Glutamatergic neuron (in vitro differentiated cells): ENCODE results near the gene VARS1. TPM values are rescaled to one million over a fixed set of nuclear protein-coding genes. Genes with fewer than 3 reads are reported as not detected.

Source experiments
- DNase-seq: peaks from one replicate; pipeline ENCODE4 v3.0.0; 2022
- H3K27ac Mint-ChIP-seq: one replicate; pipeline ENCODE4 v1.8.0; 2020; ENCODE audit warnings: mild to moderate bottlenecking, mixed read lengths, inconsistent platforms; ENCODE audit not compliant: unreplicated experiment
- H3K27me3 Mint-ChIP-seq: one replicate; pipeline ENCODE4 v1.8.0; 2020; ENCODE audit warnings: mild to moderate bottlenecking, moderate library complexity, mixed read lengths, inconsistent platforms; ENCODE audit not compliant: unreplicated experiment
- H3K36me3 Mint-ChIP-seq: one replicate; pipeline ENCODE4 v1.8.0; 2020; ENCODE audit warnings: mild to moderate bottlenecking, mixed read lengths, inconsistent platforms; ENCODE audit not compliant: unreplicated experiment
- H3K4me1 Mint-ChIP-seq: one replicate; pipeline ENCODE4 v1.8.0; 2020; ENCODE audit warnings: mild to moderate bottlenecking, low read depth, mixed read lengths, inconsistent platforms; ENCODE audit not compliant: unreplicated experiment
- H3K4me3 Mint-ChIP-seq: one replicate; pipeline ENCODE4 v1.8.0; 2020; ENCODE audit warnings: mild to moderate bottlenecking, mixed read lengths, inconsistent platforms; ENCODE audit not compliant: unreplicated experiment
- H3K9me3 Mint-ChIP-seq: one replicate; pipeline ENCODE4 v1.8.0; 2020; ENCODE audit warnings: mild to moderate bottlenecking, moderate library complexity, mixed read lengths, inconsistent platforms; ENCODE audit not compliant: unreplicated experiment
- CTCF ChIP-seq: fragments of 200-600 bp; sonication (generic); IDR thresholded peaks from one replicate; pipeline ENCODE4 v1.5.0; 2021; ENCODE audit not compliant: partially characterized antibody, unreplicated experiment
- total RNA-seq: library from RNA; stranded (reverse); fragmentation: NEBNext Ultra II Directional; extraction: Animal tissue kit (Norgen Biotek cat#: 25700); gene quantifications from one replicate; pipeline ENCODE4 v1.2.1, GENCODE V29; 2021; ENCODE audit not compliant: unreplicated experiment

Gene VARS1
- total RNA-seq, 1 donor from 2014 or later, result 204 TPM

- Mint-ChIP-seq H3K4me1 (no peaks in the 10 kb centered on the region), H3K4me3 (no peak overlapping the region), H3K27me3 (peaks cover 5% of the 10 kb centered on the region), H3K36me3 (no peaks in the 10 kb centered on the region), H3K9me3 (peaks cover 5% of the 10 kb centered on the region), H3K27ac (no peak overlapping the region)
- TF ChIP-seq CTCF, result no peak
- no peak for DNase-seq
These were observed 46.1 kb downstream of the VARS1 start for GRCh38 chr6:31749301-31750036.

Other genes with a start within 250 kb of the VARS1 start
- gene ATP6V1G2, start 249.1 kb downstream of the VARS1 start, total RNA-seq, result 95.6 TPM
- gene NFKBIL1, start 248.1 kb downstream of the VARS1 start, total RNA-seq, result 29.8 TPM
- gene LTA, start 223.5 kb downstream of the VARS1 start, total RNA-seq, result not detected
- not detected for gene TNF, start 220.2 kb downstream of the VARS1 start, total RNA-seq
- gene LTB, start 213.3 kb downstream of the VARS1 start, total RNA-seq, result not detected
- not detected for gene LST1, start 209.5 kb downstream of the VARS1 start, total RNA-seq
- not detected for gene NCR3, start 202.7 kb downstream of the VARS1 start, total RNA-seq
- gene AIF1, start 180.5 kb downstream of the VARS1 start, total RNA-seq, result not detected
- gene PRRC2A, start 175.0 kb downstream of the VARS1 start, total RNA-seq, result 303 TPM
- gene BAG6, start 143.1 kb downstream of the VARS1 start, total RNA-seq, result 804 TPM
- 1.5 TPM for gene APOM, start 139.9 kb downstream of the VARS1 start, total RNA-seq
- gene C6orf47, start 135.0 kb downstream of the VARS1 start, total RNA-seq, result 28.8 TPM
- gene GPANK1, start 130.8 kb downstream of the VARS1 start, total RNA-seq, result 30.1 TPM
- gene CSNK2B, start 129.7 kb downstream of the VARS1 start, total RNA-seq, result 214 TPM
- 43.1 TPM for gene LY6G5B, start 125.8 kb downstream of the VARS1 start, total RNA-seq
- gene LY6G5C, start 114.7 kb downstream of the VARS1 start, total RNA-seq, result 13.8 TPM
- gene ABHD16A, start 92.4 kb downstream of the VARS1 start, total RNA-seq, result 120 TPM
- not detected for gene LY6G6F, start 88.9 kb downstream of the VARS1 start, total RNA-seq
- not detected for gene LY6G6D, start 80.4 kb downstream of the VARS1 start, total RNA-seq
- 1.8 TPM for gene LY6G6C, start 74.0 kb downstream of the VARS1 start, total RNA-seq
- gene MPIG6B, start 72.4 kb downstream of the VARS1 start, total RNA-seq, result not detected
- gene DDAH2, start 66.5 kb downstream of the VARS1 start, total RNA-seq, result 266 TPM
- 310 TPM for gene CLIC1, start 59.2 kb downstream of the VARS1 start, total RNA-seq
- 25.7 TPM for gene MSH5, start 55.7 kb downstream of the VARS1 start, total RNA-seq
- 3.7 TPM for gene SAPCD1, start 33.1 kb downstream of the VARS1 start, total RNA-seq
- gene VWA7, start 18.4 kb downstream of the VARS1 start, total RNA-seq, result 3.2 TPM
- 68.2 TPM for gene LSM2, start 11.2 kb upstream of the VARS1 start, total RNA-seq
- gene HSPA1L, start 19.5 kb upstream of the VARS1 start, total RNA-seq, result 2.5 TPM
- gene HSPA1A, start 19.8 kb upstream of the VARS1 start, total RNA-seq, result 54.3 TPM
- gene HSPA1B, start 32.0 kb upstream of the VARS1 start, total RNA-seq, result 93.9 TPM
- gene NEU1, start 67.1 kb upstream of the VARS1 start, total RNA-seq, result 40.2 TPM
- not detected for gene SLC44A4, start 83.2 kb upstream of the VARS1 start, total RNA-seq
- 113 TPM for gene EHMT2, start 101.9 kb upstream of the VARS1 start, total RNA-seq
- gene ZBTB12, start 106.3 kb upstream of the VARS1 start, total RNA-seq, result 16.2 TPM
- gene C2, start 132.0 kb upstream of the VARS1 start, total RNA-seq, result not detected
- gene CFB, start 150.3 kb upstream of the VARS1 start, total RNA-seq, result not detected
- 52.7 TPM for gene NELFE, start 163.2 kb upstream of the VARS1 start, total RNA-seq
- gene SKIC2, start 163.4 kb upstream of the VARS1 start, total RNA-seq, result 109 TPM
- 23.8 TPM for gene DXO, start 176.4 kb upstream of the VARS1 start, total RNA-seq
- gene C4A, start 186.3 kb upstream of the VARS1 start, total RNA-seq, result 9.3 TPM
- gene C4B, start 219.0 kb upstream of the VARS1 start, total RNA-seq, result 6.4 TPM
- gene CYP21A2, start 242.7 kb upstream of the VARS1 start, total RNA-seq, result 0.64 TPM